Measurements from ENCODE around the gene NOS3. TPM values are rescaled to one million over a fixed set of nuclear protein-coding genes. Genes with fewer than 3 reads are reported as not detected.

Gene NOS3
- total and polyA plus RNA-seq, 9 of the 15 experiments (the other 6 are each of a cell fraction or from before 2014, with no cell fraction given): 1.1 to 121 (median 23.6) TPM

DNA sequence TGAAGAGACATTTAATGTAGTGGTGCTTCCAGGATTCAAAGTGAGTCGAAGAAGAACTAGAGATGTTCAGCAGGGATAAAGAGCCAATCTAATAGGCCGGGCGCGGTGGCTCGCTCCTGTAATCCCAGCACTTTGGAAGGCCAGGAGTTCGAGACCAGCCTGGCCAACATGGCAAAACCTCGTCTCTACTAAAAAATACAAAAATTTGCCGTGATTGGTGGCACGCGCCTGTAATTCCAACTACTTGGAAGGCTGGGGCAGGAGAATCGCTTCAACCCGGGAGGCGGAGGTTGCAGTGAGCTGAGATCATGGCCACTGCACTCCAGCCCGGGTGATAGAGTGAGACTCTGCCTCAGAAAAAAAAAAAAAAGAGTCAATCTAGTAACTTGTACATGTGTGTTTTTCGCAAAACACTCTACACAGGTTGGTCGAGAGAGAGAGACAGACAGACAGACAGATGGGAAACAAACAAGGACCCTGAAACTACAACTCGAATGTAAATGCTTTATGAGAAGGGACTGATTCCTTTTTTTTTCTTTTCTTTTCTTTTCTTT is 38.2 kb downstream of the NOS3 start (continued):
- TF ChIP-seq AFF1 (IDR thresholded peaks at IDR 0.05; ENCODE audit: low read depth in 1 of 2, partially characterized antibody in 2 of 2): peak in 1 of 2 experiments; percentile 9
- TF ChIP-seq, protein P1, sequence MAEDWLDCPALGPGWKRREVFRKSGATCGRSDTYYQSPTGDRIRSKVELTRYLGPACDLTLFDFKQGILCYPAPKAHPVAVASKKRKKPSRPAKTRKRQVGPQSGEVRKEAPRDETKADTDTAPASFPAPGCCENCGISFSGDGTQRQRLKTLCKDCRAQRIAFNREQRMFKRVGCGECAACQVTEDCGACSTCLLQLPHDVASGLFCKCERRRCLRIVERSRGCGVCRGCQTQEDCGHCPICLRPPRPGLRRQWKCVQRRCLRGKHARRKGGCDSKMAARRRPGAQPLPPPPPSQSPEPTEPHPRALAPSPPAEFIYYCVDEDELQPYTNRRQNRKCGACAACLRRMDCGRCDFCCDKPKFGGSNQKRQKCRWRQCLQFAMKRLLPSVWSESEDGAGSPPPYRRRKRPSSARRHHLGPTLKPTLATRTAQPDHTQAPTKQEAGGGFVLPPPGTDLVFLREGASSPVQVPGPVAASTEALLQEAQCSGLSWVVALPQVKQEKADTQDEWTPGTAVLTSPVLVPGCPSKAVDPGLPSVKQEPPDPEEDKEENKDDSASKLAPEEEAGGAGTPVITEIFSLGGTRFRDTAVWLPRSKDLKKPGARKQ (CRISPR knock-in tag; IDR thresholded peaks at IDR 0.05): no peak
- TF ChIP-seq ESRRB (CRISPR knock-in tag; IDR thresholded peaks at IDR 0.05; ENCODE audit: borderline replicate concordance): no peak
- TF ChIP-seq KDM1A (IDR thresholded peaks at IDR 0.05): peak; percentile 42 to 69; a peak in 1 of 4 replicates
- TF ChIP-seq ZNF41 (CRISPR knock-in tag; conservative IDR thresholded peaks at IDR 0.05): 0 out of 2 replicates have a peak, but pooled peaks have one; percentile 2
- TF ChIP-seq CBX3 (IDR thresholded peaks at IDR 0.05; ENCODE audit: borderline replicate concordance in 1 of 2, low read length in 2 of 2): no peak
- TF ChIP-seq BRD9 (IDR thresholded peaks at IDR 0.05; ENCODE audit: low read depth, partially characterized antibody): peak; percentile 34
- no peak for TF ChIP-seq ZNF431 (CRISPR knock-in tag; IDR thresholded peaks at IDR 0.05)
- TF ChIP-seq, protein P2, sequence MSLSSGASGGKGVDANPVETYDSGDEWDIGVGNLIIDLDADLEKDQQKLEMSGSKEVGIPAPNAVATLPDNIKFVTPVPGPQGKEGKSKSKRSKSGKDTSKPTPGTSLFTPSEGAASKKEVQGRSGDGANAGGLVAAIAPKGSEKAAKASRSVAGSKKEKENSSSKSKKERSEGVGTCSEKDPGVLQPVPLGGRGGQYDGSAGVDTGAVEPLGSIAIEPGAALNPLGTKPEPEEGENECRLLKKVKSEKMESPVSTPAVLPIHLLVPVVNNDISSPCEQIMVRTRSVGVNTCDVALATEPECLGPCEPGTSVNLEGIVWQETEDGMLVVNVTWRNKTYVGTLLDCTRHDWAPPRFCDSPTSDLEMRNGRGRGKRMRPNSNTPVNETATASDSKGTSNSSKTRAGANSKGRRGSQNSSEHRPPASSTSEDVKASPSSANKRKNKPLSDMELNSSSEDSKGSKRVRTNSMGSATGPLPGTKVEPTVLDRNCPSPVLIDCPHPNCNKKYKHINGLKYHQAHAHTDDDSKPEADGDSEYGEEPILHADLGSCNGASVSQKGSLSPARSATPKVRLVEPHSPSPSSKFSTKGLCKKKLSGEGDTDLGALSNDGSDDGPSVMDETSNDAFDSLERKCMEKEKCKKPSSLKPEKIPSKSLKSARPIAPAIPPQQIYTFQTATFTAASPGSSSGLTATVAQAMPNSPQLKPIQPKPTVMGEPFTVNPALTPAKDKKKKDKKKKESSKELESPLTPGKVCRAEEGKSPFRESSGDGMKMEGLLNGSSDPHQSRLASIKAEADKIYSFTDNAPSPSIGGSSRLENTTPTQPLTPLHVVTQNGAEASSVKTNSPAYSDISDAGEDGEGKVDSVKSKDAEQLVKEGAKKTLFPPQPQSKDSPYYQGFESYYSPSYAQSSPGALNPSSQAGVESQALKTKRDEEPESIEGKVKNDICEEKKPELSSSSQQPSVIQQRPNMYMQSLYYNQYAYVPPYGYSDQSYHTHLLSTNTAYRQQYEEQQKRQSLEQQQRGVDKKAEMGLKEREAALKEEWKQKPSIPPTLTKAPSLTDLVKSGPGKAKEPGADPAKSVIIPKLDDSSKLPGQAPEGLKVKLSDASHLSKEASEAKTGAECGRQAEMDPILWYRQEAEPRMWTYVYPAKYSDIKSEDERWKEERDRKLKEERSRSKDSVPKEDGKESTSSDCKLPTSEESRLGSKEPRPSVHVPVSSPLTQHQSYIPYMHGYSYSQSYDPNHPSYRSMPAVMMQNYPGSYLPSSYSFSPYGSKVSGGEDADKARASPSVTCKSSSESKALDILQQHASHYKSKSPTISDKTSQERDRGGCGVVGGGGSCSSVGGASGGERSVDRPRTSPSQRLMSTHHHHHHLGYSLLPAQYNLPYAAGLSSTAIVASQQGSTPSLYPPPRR (CRISPR knock-in tag; IDR thresholded peaks at IDR 0.05; ENCODE audit: borderline replicate concordance): no peak
- TF ChIP-seq MTA1 (IDR thresholded peaks at IDR 0.05; ENCODE audit: borderline replicate concordance): no peak
- TF ChIP-seq TEAD2 (tag; IDR thresholded peaks at IDR 0.05): no peak
- no peak for TF ChIP-seq ZBTB2 (IDR thresholded peaks at IDR 0.05)
- no peak for TF ChIP-seq EGR1 (conservative IDR thresholded peaks at IDR 0.05)
- no peak for TF ChIP-seq POLR2B (IDR thresholded peaks at IDR 0.05; ENCODE audit: low read depth, partially characterized antibody)
- TF ChIP-seq SMARCA4 (IDR thresholded peaks at IDR 0.05): peak; percentile 64
- no peak for TF ChIP-seq YBX1 (IDR thresholded peaks at IDR 0.05)
- TF ChIP-seq TRIM28 (IDR thresholded peaks at IDR 0.05): no peak
- no peak for TF ChIP-seq ARID2 (IDR thresholded peaks at IDR 0.05)

Data from K562 (cell line).